GM18517 (cell line): ENCODE measurements around the gene SOX12.
"Not testable (repeated sequence)": the region's sequence is repeated elsewhere in the genome, so short reads cannot be mapped to it uniquely, and the experiment has no call there.

Experiments used
- ATAC-seq: cut with Tn5 transposase; IDR thresholded peaks from one replicate; pipeline ENCODE4 v1.9.1; 2021; ENCODE audit warnings: mild to moderate bottlenecking, moderate library complexity; ENCODE audit not compliant: unreplicated experiment

SOX12 gene

DNA sequence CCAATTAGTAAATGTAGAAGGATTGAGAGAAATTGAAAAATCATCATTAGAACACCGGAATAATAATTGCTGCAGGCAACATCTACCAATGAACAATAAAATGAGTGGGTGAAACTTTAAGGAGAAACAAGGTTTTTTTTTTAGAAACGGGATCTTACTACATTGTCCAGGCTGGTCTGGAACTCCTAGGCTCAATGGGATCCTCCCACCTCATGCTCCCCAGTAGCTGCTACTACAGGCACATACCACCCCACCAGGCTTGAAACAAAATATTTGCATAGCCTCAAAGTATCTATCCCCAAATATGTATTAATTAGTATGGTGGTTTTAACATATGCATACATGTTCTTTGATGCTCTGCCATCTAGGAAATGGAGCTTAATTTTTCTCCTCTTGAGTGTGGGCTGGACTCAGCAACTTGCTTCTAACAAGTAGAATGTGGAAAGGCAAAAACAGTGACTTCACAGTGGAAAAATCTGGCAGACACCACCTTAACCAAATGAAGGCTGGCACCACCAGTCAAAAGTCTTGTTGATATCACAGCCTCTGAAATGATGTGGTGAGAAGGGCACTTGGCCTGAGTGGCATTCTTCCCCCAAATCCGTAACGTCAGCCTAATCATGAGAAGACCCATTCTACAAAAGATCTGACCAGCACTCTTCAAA lies 33.7 kb downstream of the SOX12 start:
- no peak for ATAC-seq

DNA sequence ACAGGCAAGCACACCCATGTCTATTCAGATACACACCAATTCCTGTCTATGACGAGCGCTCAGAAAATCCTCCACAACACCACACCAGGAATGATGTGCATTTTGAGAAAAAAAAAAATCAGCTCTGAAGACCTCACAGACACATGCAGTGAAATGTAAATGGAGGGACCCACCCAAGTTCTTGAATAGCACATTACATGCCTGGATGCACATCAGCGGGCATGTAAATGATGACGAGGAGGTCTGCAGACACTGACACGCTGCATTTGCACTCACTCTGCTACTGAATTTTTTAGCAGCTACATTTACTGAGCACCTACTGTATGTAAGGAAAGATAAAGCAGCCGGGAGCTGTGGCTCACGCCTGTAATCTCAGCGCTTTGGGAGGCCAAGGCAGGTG lies 36.2 kb downstream of the SOX12 start:
- ATAC-seq = peak; percentile 56

DNA sequence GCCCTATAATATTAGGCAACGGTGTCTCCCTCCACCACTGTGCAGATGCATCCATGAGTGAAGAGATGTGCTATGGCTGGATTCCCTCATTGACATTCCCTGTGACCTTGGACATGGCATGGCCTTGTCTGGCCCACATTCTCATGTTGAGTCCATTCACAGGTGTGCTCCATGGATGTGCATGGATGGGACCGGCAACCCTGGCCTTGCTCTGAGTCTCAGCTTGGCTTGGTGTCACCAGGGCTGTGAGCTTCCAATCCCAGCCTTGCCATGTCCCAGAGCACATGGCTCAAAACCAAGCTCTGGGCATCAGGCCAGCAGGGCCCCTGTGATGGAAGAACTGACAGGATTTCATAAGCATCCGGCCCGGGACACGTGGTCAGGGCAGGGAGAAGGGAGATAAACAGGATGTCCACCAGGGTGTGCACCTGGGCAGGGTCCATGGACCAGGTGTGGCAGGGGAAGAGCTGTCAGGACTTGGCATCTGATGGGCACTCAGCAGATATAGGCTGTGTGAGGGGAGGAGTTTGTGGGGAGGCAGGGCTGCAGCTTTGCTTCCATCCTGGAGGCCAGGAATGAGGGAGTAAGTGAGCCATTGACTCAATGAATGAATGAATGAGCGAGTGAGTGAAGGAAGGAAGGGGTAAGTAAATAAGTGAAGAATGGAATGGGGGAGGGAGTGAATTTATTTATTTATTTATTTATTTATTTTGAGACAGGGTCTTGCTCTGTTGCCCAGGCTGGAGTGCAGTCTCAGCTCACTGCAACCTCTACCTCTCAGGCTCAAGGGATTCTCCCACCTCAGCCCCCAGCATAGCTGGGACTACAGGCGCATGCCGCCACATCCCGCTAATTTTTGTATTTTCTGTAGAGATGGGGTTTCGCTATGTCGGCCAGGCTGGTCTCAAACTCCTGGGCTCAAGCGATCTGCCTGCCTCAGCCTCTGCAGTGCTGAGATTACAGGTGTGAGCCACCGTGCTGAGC lies 37.2 kb downstream of the SOX12 start:
- no peak for ATAC-seq

DNA sequence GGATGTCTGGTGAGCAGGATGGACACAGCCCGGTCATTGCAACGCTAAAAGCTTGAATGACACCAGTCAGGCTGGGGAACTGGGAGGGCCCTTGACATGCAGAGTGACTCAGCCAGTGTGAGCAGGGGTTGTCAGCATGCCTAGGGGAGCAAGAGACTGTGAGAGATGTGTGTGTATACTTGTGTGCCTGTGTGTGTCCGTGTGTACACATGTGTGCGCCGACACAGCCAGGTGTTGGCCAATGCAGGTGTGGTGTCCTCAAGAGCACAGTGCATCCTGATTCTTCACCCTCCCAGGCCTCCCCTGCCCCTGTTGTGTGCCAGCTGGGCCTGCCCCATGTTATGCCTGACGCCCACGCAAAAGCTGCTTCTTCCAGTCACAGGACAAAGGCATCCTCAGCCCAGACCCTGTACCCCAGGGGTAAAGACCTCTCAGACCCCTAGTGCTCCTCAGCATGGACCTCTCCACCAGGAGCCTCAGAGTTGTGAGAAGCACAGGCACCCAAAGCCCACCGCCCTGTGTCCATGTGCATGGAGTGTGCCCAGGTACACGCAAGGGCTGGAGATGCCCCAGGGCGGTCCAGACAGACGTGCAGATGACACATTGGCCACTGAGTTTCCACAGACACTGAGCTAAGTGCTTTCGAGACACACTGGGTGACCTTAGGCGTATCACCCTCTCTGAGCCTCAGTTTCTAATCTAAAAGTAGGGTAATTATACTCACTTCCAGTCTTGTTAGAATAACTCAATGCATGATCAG lies 38.1 kb downstream of the SOX12 start:
- no peak for ATAC-seq

DNA sequence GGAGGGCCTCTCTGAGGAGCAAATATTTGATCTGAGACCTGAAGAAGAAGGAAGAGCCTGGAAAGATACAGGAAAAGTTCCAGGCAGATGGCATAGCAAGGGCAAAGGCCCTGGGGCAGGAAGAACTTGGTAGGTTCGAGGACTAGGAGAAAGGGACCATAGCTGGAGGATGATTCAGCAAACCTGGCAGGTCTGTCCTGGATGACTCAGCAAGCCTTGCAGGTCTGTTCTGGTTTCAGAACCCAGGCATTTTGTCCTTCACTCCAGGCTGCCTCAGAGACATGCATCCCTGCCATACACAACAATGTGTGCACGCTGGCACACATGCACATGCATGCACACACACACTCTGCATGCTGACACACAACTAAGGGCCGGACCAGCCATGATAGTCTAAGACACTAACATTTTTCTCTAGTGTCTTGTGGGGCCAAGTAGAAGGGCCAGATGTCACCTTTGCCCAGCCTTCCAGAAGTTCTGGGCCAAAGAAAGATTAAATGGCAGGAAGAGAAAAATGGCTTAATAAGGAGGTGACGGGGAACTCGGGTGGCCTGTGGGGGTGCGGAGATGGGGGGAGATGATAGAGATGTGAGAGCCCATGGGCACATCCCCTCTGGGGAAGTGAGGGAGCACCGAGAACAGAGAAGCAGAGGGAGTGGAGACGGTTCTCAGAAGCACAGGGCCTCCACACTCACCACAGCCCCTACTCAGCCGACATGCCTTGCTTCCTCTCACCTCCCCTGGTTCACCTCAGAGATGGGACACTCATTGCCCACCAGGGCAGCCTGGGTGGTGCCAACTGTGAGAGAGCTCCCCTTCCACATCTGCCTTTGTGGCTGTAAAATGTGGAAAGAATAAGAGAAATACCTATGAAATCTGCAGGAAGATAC lies 39.8 kb downstream of the SOX12 start:
- ATAC-seq = no peak

DNA sequence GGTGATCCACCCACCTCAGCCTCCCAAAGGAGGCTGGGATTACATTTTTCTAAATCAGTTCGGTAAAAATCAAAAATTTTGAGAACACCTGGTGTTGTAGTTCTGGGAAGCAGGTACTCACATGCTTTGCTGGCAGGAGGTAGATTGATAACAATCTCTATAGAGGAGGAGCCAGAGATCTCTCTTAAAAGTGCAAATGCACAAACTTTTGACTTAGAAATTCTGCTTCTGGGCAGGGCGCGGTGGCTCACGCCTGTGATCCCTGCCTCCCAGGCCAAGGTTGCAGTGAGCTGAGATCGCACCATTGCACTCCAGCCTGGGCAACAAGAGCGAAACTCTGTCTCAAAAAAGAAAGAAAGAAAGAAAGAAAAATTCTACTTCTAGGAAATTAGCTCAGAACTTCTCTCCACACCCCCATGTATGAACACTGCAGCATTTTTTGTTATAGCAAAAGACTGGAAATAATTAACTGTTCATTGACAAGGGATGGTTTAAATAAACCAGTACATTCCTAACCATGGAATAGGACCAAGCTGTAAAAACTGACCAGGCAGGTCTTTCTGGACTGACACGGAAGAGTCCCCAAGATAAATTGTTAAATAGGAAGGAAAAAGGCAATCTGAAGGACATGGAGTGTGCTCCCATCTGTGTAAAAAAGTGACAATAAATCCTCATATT lies 40.8 kb downstream of the SOX12 start:
- ATAC-seq = no peak

DNA sequence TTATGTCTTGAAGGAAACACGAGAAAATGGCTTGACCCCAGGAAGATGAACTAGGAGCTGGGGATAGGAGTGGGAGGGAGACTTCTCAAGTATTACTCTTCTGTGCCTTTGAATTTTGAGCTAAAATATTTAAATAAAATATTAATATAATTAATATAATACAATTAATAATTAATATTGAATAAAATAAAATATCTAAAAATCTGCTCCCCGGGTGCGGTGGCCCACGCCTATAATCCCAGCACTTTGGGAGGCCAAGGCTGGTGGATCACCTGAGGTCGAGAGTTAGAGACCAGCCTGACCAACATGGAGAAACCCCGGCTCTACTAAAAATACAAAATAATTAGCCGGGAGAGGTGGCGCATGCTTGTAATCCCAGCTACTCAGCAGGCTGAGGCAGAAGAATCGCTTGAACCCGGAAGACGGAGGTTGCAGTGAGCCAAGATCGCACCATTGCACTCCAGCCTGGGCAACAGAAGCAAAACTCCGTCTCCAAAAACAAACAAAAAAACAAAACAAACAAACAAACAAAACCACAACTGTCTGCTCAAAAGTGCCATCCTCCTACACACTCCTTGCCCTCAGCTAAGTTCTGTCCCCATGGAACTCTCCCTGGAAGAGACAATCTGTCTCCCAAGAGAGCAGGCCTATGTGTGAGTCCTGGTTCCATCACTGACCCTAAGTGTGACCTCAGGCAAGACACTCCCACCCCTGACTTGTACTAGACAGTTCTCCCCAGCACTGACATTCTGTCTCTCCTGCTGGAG lies 41.5 kb downstream of the SOX12 start:
- no peak for ATAC-seq

DNA sequence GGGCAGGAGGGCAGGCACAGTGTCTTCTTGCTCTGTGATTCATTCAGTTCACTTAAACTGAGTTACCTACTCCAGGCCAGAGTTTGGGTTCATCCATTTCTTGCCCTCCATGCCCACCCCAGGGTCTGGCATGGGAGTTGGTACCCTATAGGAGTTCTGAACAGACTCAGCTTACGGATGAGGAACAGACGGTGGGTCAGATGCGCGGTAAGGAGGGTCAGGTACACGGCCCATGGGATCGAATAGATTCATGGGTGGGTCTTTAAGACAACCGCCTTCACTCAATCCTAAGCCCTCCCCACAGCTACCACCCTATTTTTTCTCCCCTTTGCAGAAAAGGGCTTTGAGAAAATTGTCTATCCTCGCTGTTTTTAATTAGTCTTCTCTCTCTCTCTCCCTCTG lies 42.1 kb downstream of the SOX12 start:
- ATAC-seq = no peak

DNA sequence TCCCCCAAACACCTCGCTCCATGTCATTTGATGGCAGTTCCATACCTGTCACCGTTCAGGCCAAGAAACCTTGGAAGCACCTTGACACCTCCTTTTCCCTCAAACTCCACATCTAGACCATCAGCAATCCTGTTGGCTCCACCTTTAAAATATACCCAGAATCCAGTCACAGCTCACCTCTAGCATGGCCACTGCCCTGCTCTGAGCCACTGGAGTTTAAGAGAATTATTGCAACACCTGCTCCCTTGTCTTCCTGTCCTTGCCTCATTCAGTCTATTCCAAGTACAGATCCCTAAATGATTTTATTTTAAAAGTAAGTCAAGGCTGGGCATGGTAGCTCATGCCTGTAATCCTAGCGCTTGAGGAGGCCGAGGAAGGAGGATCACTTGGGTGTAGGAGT lies 43.6 kb downstream of the SOX12 start:
- no peak for ATAC-seq

DNA sequence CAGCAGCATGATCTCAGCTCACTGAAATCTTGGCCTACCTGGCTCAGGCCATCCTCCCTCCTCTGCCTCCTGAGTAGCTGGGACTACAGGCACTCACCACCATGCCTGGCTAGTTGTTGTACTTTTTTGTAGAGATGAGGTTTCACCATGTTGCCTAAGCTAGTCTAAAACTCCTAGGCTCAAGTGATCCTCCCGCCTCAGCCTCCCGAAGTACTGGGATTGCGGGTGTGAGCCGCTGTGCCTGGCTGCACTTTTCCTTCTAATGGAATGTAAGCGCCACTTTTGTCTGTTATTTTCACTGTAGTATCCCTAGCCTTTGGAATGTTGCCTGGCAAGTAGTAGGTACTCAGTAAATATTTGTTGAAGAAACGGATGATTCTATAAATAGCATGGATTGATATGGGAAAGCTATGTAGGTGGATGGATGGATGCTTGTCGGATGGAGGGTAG lies 44.8 kb downstream of the SOX12 start:
- no peak for ATAC-seq

DNA sequence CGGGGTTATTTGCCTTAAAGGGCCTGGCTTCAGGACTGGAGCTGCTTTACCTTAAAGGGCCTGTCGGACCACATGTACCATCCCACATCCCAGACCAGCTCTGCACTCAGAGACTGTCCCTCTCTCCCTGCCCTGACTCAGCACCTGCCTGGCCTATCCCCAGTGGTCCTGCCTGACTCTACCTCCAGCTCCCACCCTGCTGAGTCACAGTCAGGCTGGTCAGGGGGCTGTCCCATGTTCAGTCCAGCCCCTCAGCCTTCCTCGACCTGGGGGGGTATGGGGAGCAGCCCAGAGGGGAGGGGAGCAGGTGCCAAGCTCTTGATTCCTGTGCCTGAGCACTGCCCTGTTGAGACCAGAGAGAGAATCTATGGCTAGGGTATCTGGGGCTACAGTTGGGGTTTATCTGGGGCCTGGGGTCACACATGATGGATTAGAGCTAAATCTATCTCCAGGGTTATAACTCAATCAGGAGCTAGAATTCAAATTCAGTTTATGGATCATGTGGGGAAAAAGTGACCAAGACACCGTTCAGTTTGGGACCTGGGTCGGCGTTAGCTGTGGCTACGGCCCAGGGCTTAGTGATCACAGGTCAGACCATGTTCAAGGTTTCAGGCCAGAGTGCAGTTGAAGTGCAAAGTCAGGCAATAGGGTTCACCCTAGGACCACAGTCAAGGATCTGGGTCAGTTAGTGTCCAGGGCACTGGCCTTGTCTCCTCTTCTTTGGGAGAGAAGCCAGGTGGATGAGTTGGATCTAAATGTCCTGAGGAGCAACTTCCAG lies 45.8 kb downstream of the SOX12 start:
- no peak for ATAC-seq

DNA sequence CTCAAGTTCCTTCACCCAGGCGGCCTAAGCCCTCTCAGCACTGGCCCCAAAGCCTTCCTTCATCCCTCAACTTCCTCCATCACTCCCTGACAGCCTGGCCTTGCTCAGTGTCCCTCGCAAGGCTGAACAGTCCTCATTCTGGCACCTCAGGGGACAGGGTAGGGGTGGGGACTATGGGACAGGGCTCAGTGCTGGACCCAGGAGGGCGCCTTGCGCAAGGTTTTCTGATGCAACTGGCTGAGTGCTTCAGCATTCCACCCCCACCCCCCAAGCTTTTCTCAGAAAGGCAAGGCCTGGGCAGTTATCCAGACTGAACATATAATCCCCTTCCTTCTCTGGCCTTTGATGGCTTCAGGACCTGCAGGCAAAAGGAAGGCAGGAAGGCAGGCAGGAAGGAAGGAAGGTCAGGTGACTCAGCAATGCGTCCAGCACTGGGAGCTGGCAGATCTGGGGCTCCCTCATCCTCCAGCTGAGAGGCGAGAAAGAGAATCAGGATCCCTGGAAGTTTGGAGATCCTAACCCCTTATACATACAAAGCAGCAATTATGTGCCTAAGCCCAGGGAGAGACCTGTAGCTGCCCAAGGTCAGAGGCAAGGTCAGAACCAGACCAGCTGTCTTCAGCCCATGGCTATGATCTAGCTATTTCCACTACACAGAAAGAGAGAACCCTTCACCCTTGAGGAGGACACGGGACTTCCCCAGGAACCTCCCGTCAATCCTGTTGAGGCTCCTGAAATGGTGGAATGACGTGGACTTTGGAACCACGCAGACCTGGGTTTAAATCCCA lies 46.6 kb downstream of the SOX12 start:
- ATAC-seq = no peak

DNA sequence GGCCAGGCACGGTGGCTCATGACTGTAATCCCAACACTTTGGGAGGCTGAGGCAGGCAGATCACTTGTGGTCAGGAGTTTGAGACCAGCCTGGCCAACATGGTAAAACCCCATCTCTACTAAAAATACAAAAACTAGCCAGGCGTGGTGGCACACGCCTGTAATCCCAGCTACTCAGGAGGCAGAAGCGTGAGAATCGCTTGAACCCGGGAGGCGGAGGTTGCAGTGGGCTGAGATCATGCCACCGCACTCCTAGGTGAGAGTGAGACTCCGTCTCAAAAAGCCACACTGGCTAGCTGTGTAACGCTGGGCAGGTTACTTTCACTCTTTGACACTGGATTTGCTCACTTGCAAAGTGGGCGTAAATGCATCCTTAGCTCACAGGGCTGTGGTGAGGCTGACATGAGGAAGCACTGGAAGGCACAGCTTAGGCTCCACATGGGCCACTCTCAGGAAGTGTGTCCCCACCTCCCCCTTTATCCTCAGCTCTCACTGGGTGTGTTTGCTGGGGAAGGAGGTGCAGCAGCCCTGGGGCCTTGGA lies 47.3 kb downstream of the SOX12 start:
- ATAC-seq = not testable (repeated sequence)

DNA sequence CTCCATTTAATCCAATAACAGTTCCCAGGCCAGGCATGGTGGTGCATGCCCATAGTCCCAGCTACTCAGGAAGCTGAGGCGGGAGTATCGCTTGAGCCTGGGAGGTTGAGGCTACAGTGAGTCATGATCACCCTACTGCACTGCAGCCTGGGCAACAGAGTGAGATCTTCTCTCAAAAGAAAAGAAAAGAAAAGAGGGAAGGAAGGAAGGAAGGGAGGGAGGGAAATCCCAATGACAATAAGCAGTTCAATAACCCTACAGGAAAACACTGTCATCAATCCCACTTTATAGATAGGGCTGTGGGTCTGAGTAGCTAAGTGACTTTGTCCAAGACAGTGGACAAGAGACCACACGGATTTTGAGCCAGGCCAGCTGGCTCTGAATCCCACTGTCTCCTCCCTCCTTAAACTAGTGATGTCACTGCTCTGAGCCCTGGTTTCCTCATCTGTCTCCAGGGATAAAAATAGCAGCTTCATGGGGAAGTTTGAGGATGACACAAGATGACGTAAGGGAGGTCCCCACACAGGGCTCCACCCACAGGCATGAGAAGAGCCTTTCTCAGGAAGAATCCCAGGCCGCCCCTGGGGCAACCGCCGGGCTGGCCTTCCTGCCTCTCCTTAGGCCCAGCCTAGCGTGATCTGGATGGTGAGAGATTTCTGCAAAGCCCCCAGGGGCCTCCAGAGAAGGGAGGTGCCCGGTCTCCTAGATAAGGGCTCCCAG lies 48.0 kb downstream of the SOX12 start:
- ATAC-seq = no peak

DNA sequence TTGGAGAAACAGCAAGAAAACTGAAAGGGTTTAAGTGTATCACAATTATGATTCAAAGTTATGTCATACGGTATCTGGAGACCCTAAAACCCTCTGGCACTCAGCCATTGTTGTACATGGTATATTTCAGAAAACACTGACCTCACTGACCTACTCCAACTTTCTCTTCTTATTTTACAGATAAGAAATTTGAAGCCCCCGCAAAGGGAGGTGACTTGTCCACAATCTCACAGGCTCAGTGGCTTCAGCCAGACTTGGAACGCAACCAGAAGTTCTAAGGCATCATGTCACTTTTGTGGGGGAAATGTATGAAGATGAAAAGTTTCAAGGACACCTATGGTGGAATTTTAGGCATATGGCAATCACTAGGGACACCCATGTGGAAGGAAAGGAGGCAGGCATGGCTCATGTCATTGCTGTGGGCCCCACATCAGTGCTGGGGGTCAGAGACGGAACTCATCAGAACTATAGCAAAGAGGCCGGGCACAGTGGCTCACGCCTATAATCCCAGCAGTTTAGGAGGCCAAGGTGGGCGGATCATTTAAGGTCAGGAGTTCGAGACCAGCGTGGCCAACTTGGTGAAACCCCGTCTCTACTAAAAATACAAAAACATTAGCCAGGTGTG lies 50.0 kb downstream of the SOX12 start:
- no peak for ATAC-seq

DNA sequence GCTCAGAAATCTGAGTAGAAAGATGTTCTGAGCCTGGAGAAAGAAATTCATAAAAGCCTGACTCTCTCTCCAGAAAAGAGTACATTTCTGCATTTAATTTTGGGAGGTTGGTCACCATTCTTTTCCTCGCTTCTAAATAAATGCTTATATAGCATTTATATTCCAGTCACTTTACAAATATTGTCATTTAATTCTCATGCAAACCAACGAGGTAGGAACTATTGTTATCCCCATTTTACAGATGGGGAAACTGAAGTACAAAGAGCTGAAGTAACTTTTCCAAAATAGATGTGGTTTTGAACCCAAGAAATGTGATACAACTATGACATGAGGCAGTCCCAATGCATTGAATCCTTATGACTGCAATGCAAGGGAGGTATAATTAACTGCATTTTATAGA lies 50.7 kb downstream of the SOX12 start:
- ATAC-seq = no peak
